Measurements from ENCODE around the gene DPEP1. TPM values are rescaled to one million over a fixed set of nuclear protein-coding genes. Genes with fewer than 3 reads are reported as not detected.

DPEP1 gene
- total RNA-seq, 1 donor from 2014 or later = not detected

DNA sequence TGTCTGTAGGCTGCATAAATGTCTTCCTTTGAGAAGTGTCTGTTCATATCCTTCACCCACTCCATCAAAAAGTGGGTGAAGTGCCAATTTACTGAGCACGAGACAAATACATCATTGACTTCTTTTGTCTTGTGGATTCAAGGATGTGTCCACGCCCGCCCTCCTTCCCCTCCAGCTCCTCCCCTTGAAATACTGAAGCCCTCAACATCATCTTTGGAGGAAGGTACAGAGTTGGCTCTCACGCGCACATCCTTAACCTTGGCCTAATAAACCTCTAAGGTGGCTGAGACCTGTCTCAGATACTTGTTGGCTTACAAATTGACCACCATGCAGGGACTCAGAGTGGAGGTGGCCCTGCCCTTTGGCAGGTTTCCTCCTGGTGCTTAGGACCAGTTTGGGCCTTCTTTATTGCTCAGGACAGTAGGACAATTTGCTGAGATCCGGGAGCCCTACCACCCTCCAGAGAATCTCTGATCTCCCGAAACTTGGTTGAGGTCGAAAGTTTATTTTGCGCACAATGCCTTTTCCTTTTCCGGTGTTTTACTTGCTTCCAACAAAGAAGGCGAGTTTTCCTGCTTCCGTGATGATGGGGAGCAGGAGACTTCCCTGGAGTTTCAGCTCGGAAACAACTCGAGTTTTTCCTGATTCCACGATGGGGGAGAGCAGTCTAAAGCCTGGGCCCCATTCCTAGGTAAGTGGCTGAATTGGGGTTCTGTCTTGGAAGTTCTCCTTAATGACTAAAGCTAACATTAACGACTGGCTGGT is 58.9 kb downstream of the DPEP1 start:
- intact Hi-C loops (cut with micrococcal nuclease) = no loop called here

DNA sequence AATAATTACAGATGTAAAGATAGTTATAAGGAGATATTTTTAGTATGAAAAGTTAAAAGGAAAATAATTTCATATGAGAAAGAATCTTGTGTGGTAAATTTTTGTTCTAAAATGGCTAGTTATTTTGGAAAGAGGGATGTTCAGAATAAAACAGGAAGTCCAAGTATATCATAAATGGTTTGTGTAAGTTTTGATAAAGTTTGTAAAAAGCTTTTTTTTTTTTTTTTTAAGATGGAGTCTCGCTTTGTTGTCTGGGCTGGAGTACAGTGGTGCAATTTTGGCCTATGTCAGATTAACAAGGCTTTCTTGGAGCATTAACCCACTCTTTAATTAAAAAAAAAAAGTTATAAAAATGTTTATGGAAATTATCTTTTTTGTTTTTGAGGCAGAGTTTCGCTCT is 64.8 kb downstream of the DPEP1 start:
- intact Hi-C loops (cut with micrococcal nuclease) = no loop called here

GRCh38 chr16:89685916-89686315 is 72.5 kb downstream of the DPEP1 start:
- intact Hi-C loops (cut with micrococcal nuclease) = loop anchor here (1.0 kb wide), 3 partner anchors 14 to 37 kb away; no protein-coding TSS in a partner anchor

DNA sequence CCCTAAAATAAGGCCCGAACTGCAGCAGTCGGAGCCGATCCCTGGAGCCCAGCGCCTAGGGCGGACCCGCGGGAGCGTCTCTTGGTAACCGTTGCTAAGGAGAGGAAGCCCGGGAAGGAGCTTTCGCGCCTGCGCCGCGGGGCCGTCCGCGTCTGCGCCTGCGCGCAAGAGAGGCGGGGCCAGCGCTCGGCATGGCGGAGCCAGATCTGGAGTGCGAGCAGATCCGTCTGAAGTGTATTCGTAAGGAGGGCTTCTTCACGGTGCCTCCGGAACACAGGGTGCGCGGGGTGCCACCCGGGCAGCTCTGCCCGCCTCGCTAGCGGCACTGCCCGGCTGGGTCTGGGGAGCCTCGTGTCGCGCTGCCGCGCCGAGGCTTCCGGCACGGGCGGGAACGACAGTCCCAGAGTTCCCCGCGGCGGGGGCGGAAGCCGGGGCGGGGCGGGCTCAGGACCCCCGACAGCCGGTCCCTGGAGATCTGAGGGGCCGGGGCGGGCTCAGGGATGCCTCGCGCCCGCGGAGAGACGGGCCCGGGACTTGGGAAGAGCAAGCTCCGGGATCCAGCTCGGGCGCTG is 73.2 kb downstream of the DPEP1 start, which contains the start of gene CDK10:
Gene CDK10 (plus strand): TSS at position 170 of the 572 bp plus-strand sequence. CDS start 22 bp downstream, at position 192.
- intact Hi-C loops (cut with micrococcal nuclease) = loop anchor here (1.0 kb wide), 3 partner anchors 14 to 37 kb away; no protein-coding TSS in a partner anchor

- intact Hi-C loops (cut with micrococcal nuclease) = no loop called here
These were observed 73.9 kb downstream of the DPEP1 start for GRCh38 chr16:89687092-89687940.

Other genes starting within 250 kb of the DPEP1 start
- gene ANKRD11, start 123.1 kb upstream of the DPEP1 start, total RNA-seq = 175 and 192 TPM in 2 replicates
- 122 and 126 TPM in 2 replicates for gene SPG7, start 105.2 kb upstream of the DPEP1 start, total RNA-seq
- gene RPL13, start 53.0 kb upstream of the DPEP1 start, total RNA-seq = 1,898 and 1,901 TPM in 2 replicates
- 3.8 and 4.1 TPM in 2 replicates for gene CPNE7, start 37.9 kb upstream of the DPEP1 start, total RNA-seq
- gene CHMP1A, start 44.1 kb downstream of the DPEP1 start, total RNA-seq = 96.3 and 107 TPM in 2 replicates
- gene SPATA33, start 44.2 kb downstream of the DPEP1 start, total RNA-seq = 14.2 and 15.1 TPM in 2 replicates
- gene CDK10, start 73.0 kb downstream of the DPEP1 start, total RNA-seq = 81.6 and 85.1 TPM in 2 replicates
- gene SPATA2L, start 88.1 kb downstream of the DPEP1 start, total RNA-seq = 6.5 and 8.2 TPM in 2 replicates
- 10.7 and 12.0 TPM in 2 replicates for gene VPS9D1, start 107.3 kb downstream of the DPEP1 start, total RNA-seq
- 68.5 and 71.1 TPM in 2 replicates for gene ZNF276, start 107.9 kb downstream of the DPEP1 start, total RNA-seq
- 128 and 138 TPM in 2 replicates for gene FANCA, start 203.0 kb downstream of the DPEP1 start, total RNA-seq
- gene SPIRE2, start 214.8 kb downstream of the DPEP1 start, total RNA-seq = 0.61 and 1.2 TPM in 2 replicates